ENCODE measurements around the gene HAUS7. TPM values are rescaled to one million over a fixed set of nuclear protein-coding genes. Genes with fewer than 3 reads are reported as not detected.
"Not testable (repeated sequence)": the region's sequence is repeated elsewhere in the genome, so short reads cannot be mapped to it uniquely, and the experiment has no call there.

The HAUS7 gene
- total RNA-seq, 1 donor from 2014 or later = 15.8 TPM

DNA sequence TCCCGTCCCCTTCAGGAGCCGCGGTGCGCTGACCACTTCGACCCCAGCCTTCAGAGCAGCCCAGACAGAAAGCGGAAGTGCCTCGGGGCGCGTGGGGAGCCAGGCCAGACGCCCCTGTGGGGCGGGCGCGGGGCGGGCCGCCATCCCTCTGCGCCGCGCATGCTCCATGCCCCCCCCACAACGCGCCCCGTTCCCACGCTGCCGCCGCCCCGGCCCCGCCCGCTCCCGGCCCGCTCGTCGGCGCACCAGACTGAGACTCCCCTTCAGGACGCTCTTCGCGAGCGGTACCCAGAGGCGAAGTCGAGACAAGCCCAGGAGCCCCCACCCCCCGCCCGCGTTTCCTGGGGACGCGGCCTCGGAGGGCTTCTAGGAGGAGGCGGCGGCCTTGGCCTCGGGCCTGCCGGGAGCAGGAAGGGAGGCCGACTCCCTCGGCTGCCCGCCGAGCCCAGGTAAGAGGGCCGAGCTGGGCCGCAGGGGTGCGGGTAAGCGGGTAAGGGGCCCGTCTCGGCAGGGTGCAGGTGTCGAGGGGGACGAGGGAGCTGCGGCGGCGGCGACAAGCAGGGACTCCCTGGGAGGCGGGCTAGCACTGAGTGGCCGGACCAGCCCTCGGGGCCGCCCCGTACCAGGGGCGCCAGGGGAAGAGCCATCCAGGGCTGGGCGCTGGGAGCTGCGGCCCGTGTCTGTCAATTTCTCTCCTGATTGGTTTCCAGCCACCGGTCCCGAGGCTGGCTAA is 59.0 kb downstream of the HAUS7 start, which contains the start of gene ZFP92:
Gene ZFP92, plus strand, starts transcription at position 218 of the 733 bp plus-strand sequence. CDS start 6,851 bp downstream, outside the sequence.
- no peak for DNase-seq (ENCODE audit: low read depth)

- DNase-seq (ENCODE audit: low read depth) = no peak
Measured at GRCh38 chrX:153410888-153411254, 59.5 kb downstream of the HAUS7 start.

DNA sequence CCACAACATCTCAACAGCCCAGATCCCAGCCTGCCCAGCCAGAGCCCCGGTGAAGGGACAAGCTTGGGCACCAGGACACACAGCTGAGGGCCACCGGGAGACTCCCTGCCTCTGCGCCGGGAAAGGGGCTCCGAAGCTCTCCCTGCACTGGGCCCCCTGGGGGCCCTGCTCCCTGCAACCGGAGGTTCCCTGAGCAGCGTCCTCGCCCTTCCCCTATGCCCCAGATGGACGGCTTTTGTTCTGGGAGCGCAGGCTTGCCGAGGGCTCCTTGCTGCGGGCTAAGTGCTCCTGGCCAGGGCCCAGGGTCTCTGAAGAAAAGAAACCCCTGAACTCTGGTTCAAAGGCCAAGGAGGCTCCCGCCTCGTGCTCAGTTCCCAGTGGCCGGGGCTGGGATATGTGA is 60.0 kb downstream of the HAUS7 start:
- DNase-seq (ENCODE audit: low read depth) = no peak

DNA sequence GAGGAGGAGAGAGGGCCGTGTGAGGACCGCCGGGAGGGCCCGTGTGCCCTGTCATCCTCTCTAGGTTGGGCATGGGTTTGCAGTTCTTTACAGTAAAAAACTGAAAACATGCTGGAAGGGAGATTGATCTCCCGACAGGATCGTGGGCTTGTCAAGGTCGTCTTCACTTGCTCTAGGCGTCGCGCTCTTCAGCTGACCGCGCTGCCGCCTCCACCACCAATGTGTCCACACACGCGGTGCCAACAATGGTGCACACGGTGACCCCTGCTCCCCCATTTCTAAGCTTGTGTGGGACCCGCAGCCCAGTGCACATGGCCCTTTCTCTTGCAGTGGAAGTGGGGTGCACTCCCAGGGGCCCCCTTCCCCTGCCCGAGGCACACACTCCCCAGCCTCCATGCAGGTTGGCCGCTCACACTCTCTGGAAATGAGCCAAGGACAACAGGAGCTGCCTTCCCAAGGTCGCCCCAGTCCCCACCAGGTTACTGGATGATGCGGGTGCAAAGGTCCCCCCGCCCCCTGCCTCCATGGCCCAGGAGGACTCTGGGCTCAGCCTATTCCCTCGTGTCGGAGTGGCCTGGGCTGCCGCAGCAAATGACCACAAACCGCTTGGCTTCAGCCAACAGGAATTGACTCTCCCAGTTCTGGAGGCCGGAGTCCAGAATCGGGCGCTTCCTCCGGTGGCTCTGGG is 60.8 kb downstream of the HAUS7 start:
- DNase-seq (ENCODE audit: low read depth) = no peak

GRCh38 chrX:153408871-153409351 is 61.5 kb downstream of the HAUS7 start:
- DNase-seq (ENCODE audit: low read depth) = no peak

DNA sequence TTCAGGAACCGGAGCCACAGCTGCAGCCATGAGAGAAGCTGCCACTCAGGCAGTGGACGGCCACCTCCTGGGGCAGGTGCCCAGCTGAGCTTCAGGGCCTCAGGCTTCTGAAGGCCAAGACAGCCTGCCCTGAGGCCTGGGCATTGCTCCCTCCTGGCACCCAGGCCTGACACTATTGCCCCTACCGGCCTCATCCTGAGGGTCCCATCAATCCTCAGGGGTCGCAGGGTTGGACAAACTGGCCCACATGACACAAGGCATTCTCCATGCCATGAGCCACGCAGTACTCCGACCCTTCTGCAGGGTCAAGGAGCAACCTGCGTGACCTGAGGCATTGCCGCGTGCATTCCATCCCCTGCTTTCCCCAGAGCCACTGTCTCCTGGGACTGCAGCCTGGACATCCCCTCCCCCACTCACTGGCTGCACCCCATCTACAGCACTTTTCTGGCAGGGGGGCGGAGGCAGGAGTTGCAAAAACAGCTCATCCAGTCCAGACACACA is 62.1 kb downstream of the HAUS7 start:
- DNase-seq (ENCODE audit: low read depth) = no peak

DNA sequence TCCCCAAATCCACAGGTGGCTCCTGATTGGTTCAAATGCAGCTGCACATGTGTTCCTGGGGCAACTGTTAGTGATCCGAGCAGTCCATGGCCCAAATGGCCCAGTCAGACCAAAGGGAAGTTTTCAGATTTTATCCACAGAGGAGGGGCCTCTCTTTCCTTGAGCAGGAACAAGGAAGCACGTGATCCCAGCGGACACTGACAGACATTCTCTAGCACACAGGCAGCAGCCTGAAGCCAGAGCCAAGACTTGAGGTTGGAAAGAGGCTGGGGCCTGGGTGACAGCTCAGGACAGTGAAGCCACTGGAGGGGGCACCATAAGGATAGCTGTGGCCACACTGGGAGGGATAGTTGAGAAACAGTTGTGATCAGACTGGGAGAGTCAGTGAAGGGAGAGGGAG is 62.6 kb downstream of the HAUS7 start:
- no peak for DNase-seq (ENCODE audit: low read depth)

DNA sequence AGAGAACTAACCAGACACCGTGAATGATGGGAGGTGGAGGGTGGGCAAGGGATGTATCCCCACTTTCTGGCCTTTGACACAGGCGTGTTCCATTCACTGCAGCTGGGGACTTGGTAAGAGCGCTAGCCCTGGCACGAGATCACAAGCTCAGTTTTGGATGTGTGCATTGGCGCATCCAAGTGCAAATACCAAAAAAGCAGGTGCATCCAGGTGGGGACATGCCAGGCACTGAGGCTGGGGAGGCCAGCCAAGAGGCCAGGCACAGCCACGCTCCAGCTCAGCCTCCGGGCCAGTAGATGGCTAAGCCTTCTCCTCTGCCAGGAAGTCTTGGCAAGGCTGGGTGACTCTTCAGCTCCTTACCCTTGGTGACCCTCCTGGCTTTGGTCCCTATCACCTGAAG is 63.5 kb downstream of the HAUS7 start:
- DNase-seq (ENCODE audit: low read depth) = no peak

DNA sequence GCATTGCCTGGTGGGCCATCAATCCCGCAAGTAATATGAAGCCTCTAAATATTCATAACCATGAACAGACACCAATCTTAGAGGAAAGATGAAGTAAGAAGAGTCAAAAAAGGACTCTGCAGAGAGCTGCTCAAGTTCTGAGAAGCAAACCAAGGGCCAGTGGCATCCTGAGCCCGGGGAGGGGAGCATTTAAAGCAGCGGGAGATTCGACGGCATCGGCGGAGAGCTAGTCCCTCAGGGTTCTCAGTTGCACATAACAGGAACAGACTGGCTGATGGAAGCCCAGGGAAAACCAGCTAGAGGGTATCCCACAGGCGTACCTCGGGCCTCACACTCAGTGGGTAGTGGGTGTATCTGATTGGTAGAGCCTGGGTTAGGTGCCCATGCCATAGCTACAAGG is 64.4 kb downstream of the HAUS7 start:
- no peak for DNase-seq (ENCODE audit: low read depth)

DNA sequence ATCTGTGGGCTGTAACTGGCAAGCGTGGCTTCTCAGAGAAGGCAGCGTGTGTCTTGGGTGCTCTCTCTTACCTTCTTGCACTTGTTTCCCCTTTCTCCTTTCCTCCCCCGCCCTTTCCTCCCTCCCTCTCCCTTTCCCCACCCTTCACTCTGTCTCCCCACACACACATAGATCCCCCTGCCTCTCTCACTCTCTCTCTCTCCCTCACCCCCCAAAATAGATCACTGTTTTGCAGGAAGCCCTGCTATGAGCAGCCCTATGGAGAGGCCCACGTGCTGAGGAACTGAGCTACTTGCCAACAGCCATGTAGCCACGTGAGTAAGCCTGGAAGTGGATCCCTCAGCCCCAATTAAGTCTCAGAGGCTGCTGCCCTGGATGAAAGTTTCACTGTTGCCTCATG is 65.0 kb downstream of the HAUS7 start:
- no peak for DNase-seq (ENCODE audit: low read depth)

DNA sequence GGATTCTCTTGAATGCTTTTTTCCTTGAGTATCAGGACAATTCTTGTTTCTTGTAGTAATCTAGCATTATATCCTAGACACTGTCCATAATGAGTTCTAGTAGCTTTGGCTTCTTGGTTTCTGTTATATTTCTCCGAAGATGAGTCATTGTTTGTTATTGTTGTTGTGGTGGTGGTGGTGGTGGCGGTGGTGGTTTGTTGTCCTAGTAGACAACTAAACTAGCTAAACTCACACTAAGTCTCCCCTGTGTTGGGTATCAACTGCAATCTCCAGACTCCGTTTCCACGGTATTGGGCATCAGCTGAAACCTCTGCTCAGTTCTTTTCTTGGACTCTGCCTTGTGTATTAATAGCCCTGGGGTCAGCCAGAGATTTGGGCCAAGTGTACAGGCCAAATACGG is 66.0 kb downstream of the HAUS7 start:
- DNase-seq (ENCODE audit: low read depth) = not testable (repeated sequence)

GRCh38 chrX:153401133-153401764 is 69.1 kb downstream of the HAUS7 start, which contains the start of gene PNMA6E:
PNMA6E (minus strand) TSS chrX:153401350; CDS start chrX:153398849, 2,501 bp downstream.
- DNase-seq (ENCODE audit: low read depth) = no peak

GRCh38 chrX:153400146-153401132 is 69.9 kb downstream of the HAUS7 start:
- DNase-seq (ENCODE audit: low read depth) = no peak

- no peak for DNase-seq (ENCODE audit: low read depth)
Measured at GRCh38 chrX:153398275-153398960, 72.0 kb downstream of the HAUS7 start.

Other genes with a start within 250 kb of the HAUS7 start
- not detected in 2 replicates for gene PNMA6F, start 148.8 kb downstream of the HAUS7 start, total RNA-seq
- gene ZNF275, start 136.4 kb downstream of the HAUS7 start, total RNA-seq = 8.4 and 9.7 TPM in 2 replicates
- gene PNMA6E, start 69.2 kb downstream of the HAUS7 start, total RNA-seq = not detected in 2 replicates
- gene ZFP92, start 59.1 kb downstream of the HAUS7 start, total RNA-seq = 0.05 TPM in 1 of 2 replicates, not detected in the other
- gene TREX2, start 24.5 kb downstream of the HAUS7 start, total RNA-seq = 0.78 and 1.5 TPM in 2 replicates
- 0.94 and 1.1 TPM in 2 replicates for gene BGN, start 24.4 kb upstream of the HAUS7 start, total RNA-seq
- gene ATP2B3, start 47.1 kb upstream of the HAUS7 start, total RNA-seq = 0.40 and 0.57 TPM in 2 replicates
- 32.6 and 35.1 TPM in 2 replicates for gene CCNQ, start 128.6 kb upstream of the HAUS7 start, total RNA-seq
- gene DUSP9, start 176.6 kb upstream of the HAUS7 start, total RNA-seq = not detected in 2 replicates
- gene PNCK, start 203.2 kb upstream of the HAUS7 start, total RNA-seq = 1.1 and 2.1 TPM in 2 replicates
- gene SLC6A8, start 217.3 kb upstream of the HAUS7 start, total RNA-seq = 20.7 and 39.8 TPM in 2 replicates